SKM-1 treated with dmso at 0.1 percent for 144 hours (cell line): ENCODE data around the gene FRMD1.

Experiments
- DNase-seq: peaks from one replicate; lab custom pipeline; 2025; ENCODE audit not compliant: unreplicated experiment; lab: John Stamatoyannopoulos, UW

The FRMD1 gene

DNA sequence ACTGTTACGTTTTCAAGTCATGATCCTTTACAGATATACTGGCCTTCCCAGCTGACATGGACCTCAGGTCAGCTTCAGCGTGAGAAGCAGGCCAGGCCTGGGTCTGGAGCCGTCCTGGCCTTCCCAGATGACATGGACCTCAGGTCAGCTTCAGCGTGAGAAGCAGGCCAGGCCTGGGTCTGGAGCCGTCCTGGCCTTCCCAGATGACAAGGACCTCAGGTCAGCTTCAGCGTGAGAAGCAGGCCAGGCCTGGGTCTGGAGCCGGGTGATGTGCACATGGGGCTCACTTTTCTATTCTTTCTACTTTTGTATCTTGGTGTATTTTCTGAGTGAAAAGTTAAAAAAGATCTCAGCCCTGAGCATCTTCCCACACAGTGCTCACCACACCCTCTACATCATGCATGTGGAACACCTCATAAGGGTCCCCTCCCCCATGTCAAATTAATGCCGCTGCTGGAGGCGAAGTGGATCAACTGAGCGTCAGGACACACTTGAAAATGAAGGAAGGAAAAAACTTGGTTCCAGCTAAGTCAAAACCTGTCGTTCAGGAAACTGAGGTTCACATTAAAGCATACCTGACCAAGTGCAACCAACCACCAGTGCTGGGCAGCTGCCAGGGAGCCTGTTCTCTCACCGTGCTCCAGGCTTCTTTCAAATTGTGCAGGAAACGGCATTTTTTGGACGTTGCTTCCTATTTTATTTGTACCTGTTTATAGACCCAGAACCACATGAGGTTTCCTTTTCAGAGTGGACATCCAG lies 49.4 kb downstream of the FRMD1 start:
- no peak for DNase-seq

DNA sequence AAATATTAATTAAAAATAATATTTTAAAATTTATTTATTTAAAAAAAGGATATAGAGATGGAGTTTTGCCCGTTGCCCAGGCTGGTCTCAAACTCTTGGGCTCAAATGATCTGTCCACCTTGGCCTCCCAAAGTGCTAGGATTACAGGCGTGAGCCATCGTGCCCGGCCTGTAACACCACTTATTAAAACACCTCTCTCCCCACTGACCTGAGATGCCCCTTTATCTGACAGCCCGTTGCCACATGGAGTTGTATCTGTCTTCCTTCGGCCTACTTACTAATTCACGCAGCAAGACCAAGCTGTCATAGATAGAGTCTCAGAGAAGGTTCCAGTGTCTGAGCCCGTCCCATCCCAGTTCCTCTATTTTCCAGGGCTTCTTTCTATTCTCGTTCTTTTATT lies 50.8 kb downstream of the FRMD1 start:
- no peak for DNase-seq

DNA sequence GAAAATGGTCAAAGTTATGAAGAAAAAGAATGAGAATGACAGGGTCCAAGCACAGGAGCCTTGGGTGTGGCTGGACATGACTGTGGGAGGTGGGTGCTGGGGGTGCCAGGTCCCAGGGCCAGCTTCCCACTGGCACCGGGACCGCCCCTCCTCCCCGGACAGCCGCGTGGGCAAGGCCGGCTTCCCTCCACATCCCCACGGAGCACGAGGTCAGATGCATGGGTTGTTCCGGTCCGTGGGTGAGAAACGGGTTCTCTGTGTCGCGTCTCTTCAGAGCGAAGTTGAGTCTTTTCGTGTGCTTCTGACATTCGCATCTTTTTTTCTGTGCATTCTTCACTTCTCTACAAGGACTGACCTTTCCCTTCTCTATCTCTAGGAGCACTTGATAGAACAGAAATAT lies 51.5 kb downstream of the FRMD1 start:
- DNase-seq, result no peak

DNA sequence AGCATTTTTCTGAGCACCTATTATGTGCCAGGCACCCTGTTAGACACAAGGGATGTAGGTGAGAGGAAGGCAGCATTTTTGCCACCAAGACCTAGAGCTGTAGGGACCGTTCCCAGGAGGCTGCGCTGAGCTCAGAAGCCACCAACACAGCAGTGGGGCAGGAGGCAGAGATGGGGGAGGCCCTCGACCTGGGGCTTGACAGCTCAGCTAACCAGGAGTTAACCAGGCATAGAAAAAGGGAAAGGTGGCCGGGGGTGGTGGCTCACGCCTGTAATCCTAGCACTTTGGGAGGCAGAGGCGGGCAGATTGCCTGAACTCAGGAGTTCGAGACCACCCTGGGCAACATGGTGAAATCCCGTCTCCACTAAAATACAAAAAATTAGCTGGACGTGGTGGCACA lies 52.1 kb downstream of the FRMD1 start:
- no peak for DNase-seq

DNA sequence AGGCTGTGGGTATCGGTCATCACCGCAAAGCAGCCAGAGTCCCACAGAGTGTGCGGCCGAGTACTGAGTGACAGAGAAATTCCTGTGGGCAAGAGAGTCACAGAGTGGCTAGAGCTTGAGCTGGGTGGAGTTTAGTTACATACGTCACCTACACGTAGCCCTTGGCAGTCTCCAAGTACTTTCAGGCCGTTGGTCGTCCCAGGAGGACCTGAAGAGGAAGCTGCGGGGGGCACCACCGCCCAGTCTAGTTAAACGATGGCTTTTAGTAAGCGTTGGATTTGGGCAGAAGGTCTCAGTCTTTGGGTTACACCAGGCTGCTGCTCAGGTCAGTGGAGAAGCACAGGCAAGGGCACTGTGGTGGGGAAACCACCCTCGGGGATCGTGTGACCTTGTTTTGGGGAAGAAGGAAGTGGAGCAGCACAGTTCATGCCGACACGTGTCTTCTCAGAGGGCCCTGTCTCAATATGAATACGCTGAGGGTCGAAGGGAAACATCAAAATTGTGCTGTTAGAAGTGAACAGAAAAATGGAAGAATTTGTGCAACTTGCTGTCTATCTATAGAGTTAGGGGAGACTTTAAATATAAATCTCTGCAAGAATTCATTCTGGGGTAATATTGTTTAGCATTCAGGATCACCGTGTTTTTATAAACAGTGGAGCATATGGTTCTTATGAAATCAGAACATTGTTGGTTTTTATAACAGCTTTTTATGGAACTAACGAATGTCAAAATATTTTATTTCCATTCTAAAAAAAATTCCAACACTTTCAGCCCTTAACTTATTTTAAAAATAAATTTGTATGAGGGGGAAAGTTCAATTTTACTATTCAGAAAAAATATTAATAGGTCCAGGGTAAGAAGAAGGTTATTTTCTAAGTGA lies 52.9 kb downstream of the FRMD1 start:
- no peak for DNase-seq

DNA sequence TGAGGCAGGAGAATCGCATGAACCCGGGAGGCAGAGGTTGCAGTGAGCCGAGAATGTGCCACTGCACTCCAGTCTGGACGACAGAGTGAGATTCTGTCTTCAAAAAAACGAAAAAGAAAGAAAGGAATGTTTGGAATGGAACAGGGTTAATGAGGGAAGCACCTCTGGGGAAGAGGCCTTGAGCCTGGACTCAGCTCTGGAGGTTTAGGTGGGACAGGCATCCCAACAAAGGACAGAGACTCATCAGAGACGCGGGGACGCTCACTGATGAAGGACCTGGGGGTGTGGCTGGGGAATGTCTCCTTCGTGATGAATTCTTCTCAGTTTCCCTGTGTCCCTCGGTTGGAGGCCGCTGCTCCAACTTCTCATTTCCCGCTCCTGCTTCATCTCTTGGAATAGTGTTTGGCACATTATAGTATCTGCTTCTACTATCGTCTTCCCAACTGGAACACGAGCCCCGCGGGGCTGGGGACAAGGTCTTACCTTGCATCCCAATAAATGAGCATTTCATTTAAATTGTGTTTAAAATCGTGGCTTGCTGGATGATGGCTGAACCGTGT lies 54.0 kb downstream of the FRMD1 start:
- no peak for DNase-seq

DNA sequence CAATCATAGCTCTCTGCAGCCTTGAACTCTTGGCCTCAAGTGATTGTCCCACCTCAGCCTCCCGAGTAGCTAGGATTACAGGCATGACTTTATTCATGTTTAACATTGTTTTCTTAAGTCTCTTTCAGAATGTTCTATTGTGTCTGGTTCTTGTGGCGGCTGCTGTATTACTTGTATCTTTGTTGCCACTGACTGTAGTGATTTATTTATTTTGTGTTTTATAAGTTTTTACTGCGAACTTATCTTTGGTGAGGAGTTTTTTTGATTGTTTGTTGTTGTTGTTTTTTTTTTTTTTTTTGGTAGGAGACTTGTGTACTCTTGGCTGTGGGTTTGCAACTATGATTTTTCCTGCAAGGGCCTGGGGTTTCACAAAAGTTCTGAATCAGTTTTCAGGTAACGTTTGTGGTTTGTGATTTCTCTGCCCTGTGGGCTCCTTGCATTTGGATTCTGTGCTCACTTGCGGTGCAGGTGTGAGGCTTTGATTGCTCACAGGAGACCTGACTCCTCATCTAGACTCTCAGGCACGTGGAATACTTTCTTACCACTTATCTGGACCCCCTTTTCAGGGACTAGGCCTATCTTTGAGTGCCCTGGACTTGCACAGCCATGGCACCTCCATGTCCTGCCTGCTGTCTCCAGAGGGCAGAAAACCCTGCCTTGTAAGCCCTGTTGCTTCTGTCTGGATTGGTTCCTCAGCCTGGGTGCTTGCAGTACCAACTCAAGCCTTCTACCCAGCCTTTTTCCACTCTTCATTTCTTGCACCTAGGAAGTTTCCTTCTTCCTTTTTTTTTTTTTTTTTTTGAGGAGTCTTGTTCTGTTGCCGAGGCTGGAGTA lies 56.3 kb downstream of the FRMD1 start:
- no peak for DNase-seq

DNA sequence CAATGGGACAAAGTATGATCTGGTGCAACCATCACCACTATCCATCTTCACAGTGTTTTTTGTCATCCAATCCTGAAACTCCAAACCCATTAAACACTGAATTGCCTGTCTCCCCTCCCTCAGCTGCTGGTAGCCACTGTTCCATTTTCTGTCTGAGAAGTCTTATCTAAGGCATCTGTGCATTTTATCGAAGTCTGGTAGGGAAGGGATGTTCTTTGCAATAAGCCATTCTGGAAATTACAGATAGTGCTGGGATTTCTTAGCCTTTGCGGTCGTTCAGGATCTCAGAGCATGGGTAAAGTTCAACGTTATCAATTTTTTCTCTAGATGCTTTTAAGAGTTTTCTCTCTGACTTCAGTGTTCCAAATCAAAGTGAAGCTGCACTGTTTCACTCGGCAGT lies 57.4 kb downstream of the FRMD1 start:
- no peak for DNase-seq

DNA sequence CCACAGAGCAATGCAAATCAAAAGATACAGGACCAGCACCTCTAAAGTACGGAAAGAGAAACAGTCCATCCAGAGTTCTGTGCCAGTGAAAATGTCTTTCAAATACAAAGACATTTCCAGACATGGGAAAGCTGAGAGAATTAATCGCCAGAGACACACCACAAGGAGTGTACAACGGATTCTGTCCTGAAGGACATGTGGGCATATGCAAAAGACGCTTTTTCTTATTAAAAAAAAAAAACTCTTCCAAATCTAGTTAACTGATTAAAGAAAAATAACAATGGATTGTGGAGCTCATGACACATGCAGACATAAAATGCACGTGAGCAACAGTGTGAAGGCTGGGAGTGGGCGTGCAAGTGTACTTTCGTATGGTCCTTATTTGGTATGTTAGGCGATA lies 58.8 kb downstream of the FRMD1 start:
- DNase-seq, result no peak

DNA sequence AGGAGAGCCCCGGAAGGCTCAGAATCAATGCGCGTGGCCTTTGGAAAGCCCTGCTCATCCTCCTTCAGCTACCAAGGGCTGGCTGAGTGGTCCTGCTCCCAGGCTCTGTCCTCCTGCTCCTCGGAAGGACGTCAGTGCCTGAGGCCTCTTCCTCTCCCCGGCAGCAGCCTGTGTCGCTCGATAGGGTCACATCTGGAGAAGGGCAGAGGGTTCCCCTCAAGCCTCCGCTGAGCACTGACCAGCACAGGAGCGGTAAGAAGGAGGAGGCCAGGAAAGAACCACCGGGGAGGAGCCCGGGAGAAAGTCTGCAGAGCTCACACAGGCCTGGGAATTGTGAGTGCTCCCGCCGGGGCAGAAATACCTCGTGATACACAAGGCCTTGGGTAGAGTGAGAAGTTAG lies 60.3 kb downstream of the FRMD1 start:
- no peak for DNase-seq

DNA sequence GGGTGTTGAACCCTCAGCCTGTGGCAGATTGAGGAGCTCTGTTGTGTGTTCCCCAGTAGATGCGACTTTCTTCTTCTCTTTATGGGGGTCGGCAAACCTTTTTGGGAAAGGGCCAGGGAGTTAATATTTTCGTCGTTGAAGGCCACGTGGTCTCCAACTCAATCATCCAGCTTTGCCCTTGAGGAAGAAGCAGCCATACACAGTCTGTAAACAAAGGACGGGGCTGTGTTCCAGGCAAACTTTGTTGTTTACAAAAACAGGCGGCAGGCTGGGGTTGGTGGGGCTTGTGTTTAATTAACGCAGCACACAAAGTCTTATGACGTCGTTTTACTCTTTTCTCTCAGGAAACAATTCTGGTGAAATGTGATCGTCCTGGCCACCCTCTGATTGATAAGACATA lies 61.4 kb downstream of the FRMD1 start:
- no peak for DNase-seq

DNA sequence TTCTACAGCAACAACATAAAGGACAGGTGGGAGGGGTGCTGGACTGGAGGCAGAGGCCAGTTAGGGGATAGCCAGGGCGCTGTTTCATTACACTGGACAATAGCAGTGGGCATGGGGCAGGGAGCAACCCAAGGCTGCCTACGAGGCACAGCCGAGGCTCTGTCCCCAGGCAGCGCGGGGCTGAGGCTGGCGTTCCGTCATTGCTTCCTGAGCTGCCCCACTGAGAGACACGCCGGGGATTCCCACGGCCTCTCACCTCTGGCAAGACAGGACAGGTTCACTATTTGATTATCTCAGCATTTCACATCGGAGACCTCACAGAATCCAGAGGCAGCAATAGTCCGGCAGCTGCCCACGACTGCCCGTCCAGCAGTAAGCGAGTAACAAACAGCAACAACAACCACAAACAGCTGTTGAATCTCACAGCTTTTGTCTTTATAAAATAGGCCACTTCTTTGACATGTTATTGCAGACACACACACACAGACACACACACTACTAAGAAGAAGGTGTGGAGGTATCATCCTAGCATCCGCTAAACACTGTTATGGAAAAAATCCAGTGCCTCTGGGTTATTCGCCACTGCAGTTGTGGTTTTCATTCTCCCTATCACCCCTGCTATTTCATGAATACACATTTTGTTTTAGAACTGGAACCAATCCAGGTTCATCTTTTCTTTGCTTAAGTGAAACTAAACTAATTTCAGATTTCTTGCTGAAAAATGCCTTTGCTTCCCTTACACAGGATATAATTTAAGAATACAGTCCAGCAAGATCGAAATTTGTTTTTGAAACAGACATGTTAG lies 62.1 kb downstream of the FRMD1 start:
- no peak for DNase-seq

DNA sequence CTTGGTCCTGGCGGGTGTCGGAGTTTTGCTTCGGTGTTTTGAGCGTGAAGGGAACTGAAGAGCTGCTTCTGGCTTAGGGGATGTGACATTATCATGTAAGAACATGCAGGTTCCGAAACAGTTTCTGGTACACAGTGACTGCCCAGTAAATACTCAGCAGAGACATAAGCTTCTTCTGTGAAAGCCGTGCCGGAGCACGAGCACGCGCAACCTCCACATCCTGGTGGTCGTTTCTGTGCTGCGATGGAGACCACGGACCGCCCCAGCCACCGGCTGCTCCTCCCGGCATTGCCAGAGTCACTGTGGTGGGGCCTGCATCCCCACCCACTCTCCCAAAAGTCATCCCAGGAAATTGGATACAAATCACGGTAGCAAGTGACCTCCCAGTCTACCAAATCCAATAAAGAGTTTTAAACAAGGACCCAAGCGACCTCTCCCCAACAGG lies 62.8 kb downstream of the FRMD1 start:
- DNase-seq, result no peak

DNA sequence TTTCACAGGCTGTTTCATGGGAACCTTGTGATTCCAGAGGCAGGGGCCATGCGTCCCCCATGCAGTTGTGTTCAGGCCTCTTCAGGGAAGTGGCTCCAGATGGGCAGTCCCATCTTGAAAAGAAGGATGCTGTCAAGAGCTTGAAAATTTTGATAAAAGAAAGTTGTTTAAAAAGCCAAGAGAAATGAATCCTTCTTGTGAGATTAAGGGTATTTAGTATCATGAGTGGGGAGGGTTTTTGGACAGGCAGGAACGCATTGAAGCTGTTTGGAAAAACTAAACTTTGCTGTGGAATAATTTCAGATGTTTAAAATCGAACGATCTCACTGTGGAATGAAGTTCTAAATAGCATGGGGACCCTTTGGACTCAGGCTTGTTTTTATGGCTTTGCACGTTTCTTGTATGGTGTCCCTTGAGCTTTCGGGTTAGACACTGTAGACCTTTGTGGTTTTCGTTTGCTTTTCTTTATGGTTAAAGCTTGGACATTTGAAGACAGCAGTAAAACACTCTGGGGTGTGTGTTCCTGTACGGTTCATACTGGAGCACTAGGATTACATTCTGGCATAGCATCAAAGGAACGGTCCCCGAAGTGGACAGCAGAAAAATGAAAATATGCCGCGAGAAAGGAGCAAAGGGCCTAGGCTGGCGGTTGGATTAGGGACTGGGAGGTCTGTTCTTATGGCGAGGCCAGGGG lies 63.4 kb downstream of the FRMD1 start:
- no peak for DNase-seq

DNA sequence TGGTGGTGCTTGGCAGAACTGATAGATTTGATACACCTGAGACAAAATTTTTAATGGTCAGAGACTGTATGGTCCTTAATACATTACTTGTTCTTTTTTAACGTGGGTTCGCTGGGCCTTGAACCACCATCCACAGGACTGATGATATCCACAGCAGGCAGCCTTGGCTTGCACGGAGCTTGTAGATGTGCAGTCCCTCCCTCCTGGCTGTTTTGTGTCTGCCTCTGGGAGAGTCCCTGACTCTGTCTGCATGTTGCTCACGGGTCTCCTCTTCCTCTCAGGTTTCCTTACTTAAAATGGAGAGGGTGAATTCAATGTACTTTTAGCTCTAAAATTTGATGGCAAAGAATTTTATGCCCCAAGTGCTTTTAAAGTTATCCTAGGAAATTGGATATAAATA lies 64.0 kb downstream of the FRMD1 start:
- DNase-seq, result no peak

DNA sequence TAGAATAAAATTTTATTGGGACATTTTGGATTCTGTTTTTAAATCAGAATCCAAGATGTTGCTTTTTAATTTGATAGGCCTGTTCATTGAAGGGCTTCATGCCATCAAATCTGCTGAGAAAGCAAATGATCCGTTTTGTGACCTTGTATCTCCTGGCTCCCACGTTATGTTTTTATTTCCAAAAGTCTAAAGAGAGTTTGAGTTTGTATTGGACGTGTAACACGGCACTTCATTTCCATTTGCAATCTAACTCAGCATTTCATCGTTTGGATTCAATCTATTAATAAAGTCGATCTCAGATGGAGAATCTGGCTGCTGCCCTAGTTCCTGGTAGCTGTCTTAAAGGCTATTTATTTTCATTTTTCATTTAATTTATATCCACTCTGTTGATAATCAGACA lies 64.6 kb downstream of the FRMD1 start:
- no peak for DNase-seq

DNA sequence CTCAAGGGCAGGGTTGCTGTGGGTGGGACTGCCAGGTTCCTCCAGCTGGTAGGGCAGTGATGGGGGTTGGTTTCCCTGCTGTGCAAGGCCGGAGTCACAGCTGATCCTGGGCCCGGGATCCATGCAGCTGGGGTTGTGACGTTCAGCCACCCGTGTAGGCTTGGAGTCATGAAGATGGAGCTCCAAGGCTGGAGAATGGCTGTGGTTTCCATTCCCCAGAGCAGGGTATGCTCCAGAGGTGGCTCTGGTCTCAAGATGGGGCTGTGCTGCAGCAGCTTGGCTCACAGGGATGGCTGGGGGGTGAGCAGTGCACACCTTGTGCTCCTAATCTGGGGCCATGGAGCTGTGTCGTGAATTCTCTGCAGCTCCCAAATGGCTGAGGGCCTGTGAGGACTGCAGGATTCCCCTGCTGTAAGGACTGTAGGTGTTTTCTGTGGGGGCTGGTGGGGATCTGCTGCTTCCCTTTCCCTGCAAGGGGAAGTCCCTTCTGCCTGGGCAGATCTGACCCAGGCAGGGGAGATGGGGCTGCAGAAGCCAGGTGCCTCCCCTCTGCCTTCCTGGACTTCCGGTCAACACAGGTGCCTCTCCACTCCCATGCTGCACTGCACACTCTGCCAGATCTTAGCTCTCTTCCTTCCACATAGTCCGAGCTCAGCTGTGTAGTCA lies 65.6 kb downstream of the FRMD1 start:
- no peak for DNase-seq

DNA sequence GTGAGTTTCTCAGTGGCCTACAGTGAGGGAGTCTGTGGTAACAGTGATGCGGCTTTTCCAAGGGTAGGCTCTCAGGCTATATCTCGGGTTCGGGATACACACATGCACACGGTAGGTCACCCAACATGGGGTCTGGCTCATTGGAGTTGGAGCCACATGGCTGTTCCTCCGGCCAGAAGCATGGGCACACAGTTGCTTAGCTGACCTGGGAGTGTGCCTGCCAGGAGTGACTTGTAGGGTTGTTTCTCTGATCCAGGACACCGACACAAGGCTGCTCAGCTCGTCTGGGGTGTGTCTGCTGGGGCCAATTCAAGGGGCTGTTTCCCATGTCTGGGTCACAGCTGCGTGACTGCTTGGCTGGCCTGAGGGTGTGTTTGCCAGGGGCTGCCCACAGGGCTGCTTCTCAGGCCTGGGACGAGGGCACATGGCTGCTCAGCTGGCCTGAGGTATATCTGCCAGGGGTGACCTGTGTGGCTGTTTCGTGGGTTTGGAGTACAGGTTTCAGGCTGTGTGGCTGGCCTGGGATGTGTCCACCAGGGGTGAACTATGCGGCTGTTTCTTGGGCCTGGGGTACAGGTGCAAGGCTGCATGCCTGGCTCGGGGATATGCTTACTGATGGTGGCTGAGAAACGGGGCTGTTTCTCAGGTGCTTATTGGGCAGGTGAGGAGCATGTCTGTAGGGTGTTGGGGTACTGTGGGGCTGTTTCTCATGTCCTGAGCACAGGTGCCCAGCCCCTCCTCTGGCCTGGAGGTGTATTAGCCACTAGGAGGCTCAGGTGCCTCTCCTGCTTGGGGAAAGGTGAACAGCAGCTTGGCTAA lies 66.4 kb downstream of the FRMD1 start:
- no peak for DNase-seq
